Kidney (tissue), 14 donors: Measurements from ENCODE around the gene ZNF217. TPM values are rescaled to one million over a fixed set of nuclear protein-coding genes. Genes with fewer than 3 reads are reported as not detected.
A peak's percentile ranks its signal among the peaks of the same experiment; 100 is the strongest.

Experiments used
- DNase-seq, 5 donors: peaks; one replicate each; pipeline ENCODE4 v3.0.0-alpha.2; 2013 to 2020
- FAIRE-seq: peaks from 2 replicates; lab custom pipeline; 2012; peaks lifted over from hg19 to GRCh38; lab: Jason Lieb, UNC
- H3K27ac ChIP-seq, 2 donors: one replicate each; pipeline ENCODE4 v1.7.0; 2013; ENCODE audit warnings: low read depth in 2 of 2, low read length in 2 of 2, inconsistent platforms in 1 of 2
- H3K27me3 ChIP-seq: one replicate; pipeline ENCODE4 v1.7.1; 2013; ENCODE audit warnings: low read length, inconsistent platforms; ENCODE audit not compliant: control insufficient read depth, insufficient read depth
- H3K36me3 ChIP-seq, 3 donors: one replicate each; pipeline versions ENCODE4 v1.7.0 to v1.7.1; 2013; ENCODE audit warnings: low read length in 3 of 3, control low read depth in 1 of 3, inconsistent platforms in 1 of 3; ENCODE audit not compliant: insufficient read depth in 3 of 3, control insufficient read depth in 2 of 3
- H3K4me1 ChIP-seq, 3 donors: one replicate each; pipeline versions ENCODE4 v1.7.0 to v1.7.1; 2013; ENCODE audit warnings: low read length in 3 of 3, inconsistent platforms in 1 of 3, low read depth in 1 of 3; ENCODE audit not compliant: control insufficient read depth in 2 of 3, insufficient read depth in 2 of 3
- H3K4me3 ChIP-seq, 3 donors: one replicate each; pipeline versions ENCODE4 v1.7.0 to v1.8.1; 2013; ENCODE audit warnings: low read length in 3 of 3, control low read depth in 1 of 3, inconsistent platforms in 1 of 3
- H3K9ac ChIP-seq, 3 donors: one replicate each; pipeline versions ENCODE4 v1.7.0 to v1.7.1; 2013; ENCODE audit warnings: low read length in 3 of 3, control low read depth in 1 of 3, inconsistent platforms in 1 of 3
- H3K9me3 ChIP-seq, 3 donors: one replicate each; pipeline versions ENCODE4 v1.7.0 to v1.7.1; 2013; ENCODE audit warnings: low read length in 3 of 3, control low read depth in 1 of 3, inconsistent platforms in 1 of 3; ENCODE audit not compliant: control insufficient read depth in 2 of 3, insufficient read depth in 1 of 3
- CTCF ChIP-seq: IDR thresholded peaks from 3 replicates; pipeline ENCODE4 v1.5.1; 2012; ENCODE audit warnings: mild to moderate bottlenecking, moderate library complexity, borderline replicate concordance; ENCODE audit not compliant: insufficient read depth; ENCODE audit errors: extremely low read depth
- intact Hi-C: fragments of 100-400 bp; cut with DNase I; formaldehyde crosslinking; loops from one replicate; pipeline ENCODE4 v1.11.1; 2022
- polyA plus RNA-seq: library from polyadenylated mRNA; stranded (reverse); fragments of 350-450 nt; fragmentation: Illumina TruSeq; extraction: RNeasy Lipid Tissue Mini Kit (QIAGEN cat#74804); gene quantifications from one replicate; pipeline ENCODE4 v1.2.3, GENCODE V29; 2014; ENCODE audit warnings: low read depth, low replicate concordance; ENCODE audit not compliant: insufficient read depth
- total RNA-seq: library from RNA; stranded (reverse); fragmentation: NEBNext Ultra II Directional; extraction: Animal tissue kit (Norgen Biotek cat#: 25700); gene quantifications from one replicate; pipeline ENCODE4 v1.2.1, GENCODE V29; 2021
- donor health status: control.
- donor health status: control.
- donor health status: control.
- donor health status: control.
- donor health status: control.
- donor health status: DM: yes; HTN: yes; CAD: no.
- donor health status: Normal renal cell carcinoma (clear cell type).

The ZNF217 gene
- total and polyA plus RNA-seq, 2 donors from 2014 or later = 5.0 to 60.9 TPM

- Histone ChIP-seq H3K27ac (peak overlapping the region; percentile 94 to 96), H3K9ac (peak overlapping the region; percentile 42 to 96 (median 50)), H3K4me3 (peak overlapping the region; percentile 61 to 69 (median 62)), H3K27me3 (no peaks in the 10 kb centered on the region), H3K9me3 (no peaks in the 10 kb centered on the region), H3K4me1 (peaks cover 6 to 27% (median 12%) of the 10 kb centered on the region in 3 donors), H3K36me3 (no peaks in the 10 kb centered on the region)
- DNase-seq (peak; percentile 62 to 90 (median 80)), FAIRE-seq (no peak)
- intact Hi-C loops = no loop called here
- no peak for TF ChIP-seq CTCF
Observed at GRCh38 chr20:53623454-53624211, 30.0 kb upstream of the ZNF217 start.

- peak overlapping the region; percentile 61 to 69 (median 62) for H3K4me3 ChIP-seq
Observed at GRCh38 chr20:53623134-53623453, 29.5 kb upstream of the ZNF217 start.

GRCh38 chr20:53622247-53623133 is 28.9 kb upstream of the ZNF217 start:
- no peaks in the 10 kb centered on the region for H3K36me3 ChIP-seq
- H3K9ac ChIP-seq = peak overlapping the region in 1 of 3 donors; percentile 96
- FAIRE-seq = no peak
- no peak for TF ChIP-seq CTCF
- H3K9me3 ChIP-seq = no peaks in the 10 kb centered on the region
- DNase-seq = peak in 2 of 5 donors; percentile 41 to 47
- intact Hi-C loops = no loop called here
- peak overlapping the region; percentile 94 to 96 for H3K27ac ChIP-seq
- H3K27me3 ChIP-seq = no peaks in the 10 kb centered on the region
- peaks cover 6 to 27% (median 12%) of the 10 kb centered on the region in 3 donors for H3K4me1 ChIP-seq
- H3K4me3 ChIP-seq = no peak overlapping the region

More at GRCh38 chr20:53623134-53623453, 29.5 kb upstream of the ZNF217 start:
- peak overlapping the region; percentile 94 to 96 for H3K27ac ChIP-seq
- no peaks in the 10 kb centered on the region for H3K36me3 ChIP-seq
- no peak for FAIRE-seq
- H3K4me1 ChIP-seq = peaks cover 6 to 27% (median 12%) of the 10 kb centered on the region in 3 donors
- no peaks in the 10 kb centered on the region for H3K27me3 ChIP-seq
- no peaks in the 10 kb centered on the region for H3K9me3 ChIP-seq
- DNase-seq = no peak
- intact Hi-C loops = no loop called here
- no peak for TF ChIP-seq CTCF
- H3K9ac ChIP-seq = peak overlapping the region; percentile 42 to 96 (median 50)
